Sigmoid colon (tissue), 3 donors: ENCODE results near the gene CFAP161.

ENCODE experiments used
- POLR2A ChIP-seq, 2 donors: fragments of 450-650 bp; IDR thresholded peaks; one replicate each; pipeline ENCODE4 v1.6.1; 2016; ENCODE audit warnings: antibody characterized with exemption in 2 of 2, mild to moderate bottlenecking in 2 of 2, moderate library complexity in 2 of 2
- TF ChIP-seq, protein P1 (sequence below), 4 experiments: fragments of 450-650 bp in 3 of 4; fragments of 200-600 bp in 1 of 4; IDR thresholded peaks; one replicate each; pipeline ENCODE4 v1.5.1; 2016 to 2019; ENCODE audit warnings: antibody characterized with exemption in 4 of 4, mild to moderate bottlenecking in 3 of 4, moderate library complexity in 2 of 4

DNA sequence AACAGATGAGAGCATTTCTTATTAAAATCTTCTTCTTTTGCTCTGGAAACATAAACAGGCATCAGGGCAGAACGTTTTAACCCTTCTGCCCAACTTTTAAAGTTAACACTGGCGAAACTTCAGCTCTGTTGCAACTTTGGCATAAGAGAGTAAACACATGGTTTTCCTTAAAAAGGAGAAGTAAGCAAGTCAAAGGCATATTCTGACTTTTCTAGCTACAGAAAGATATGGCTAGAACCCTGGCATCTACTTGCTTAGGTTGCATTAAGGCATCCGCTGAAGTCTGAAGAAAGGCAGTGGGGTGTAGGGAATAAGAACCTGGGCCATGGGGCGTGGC, 49.3 kb downstream of the CFAP161 start:
- no peak for TF ChIP-seq POLR2A (IDR thresholded peaks at IDR 0.05)
- TF ChIP-seq, protein P1, sequence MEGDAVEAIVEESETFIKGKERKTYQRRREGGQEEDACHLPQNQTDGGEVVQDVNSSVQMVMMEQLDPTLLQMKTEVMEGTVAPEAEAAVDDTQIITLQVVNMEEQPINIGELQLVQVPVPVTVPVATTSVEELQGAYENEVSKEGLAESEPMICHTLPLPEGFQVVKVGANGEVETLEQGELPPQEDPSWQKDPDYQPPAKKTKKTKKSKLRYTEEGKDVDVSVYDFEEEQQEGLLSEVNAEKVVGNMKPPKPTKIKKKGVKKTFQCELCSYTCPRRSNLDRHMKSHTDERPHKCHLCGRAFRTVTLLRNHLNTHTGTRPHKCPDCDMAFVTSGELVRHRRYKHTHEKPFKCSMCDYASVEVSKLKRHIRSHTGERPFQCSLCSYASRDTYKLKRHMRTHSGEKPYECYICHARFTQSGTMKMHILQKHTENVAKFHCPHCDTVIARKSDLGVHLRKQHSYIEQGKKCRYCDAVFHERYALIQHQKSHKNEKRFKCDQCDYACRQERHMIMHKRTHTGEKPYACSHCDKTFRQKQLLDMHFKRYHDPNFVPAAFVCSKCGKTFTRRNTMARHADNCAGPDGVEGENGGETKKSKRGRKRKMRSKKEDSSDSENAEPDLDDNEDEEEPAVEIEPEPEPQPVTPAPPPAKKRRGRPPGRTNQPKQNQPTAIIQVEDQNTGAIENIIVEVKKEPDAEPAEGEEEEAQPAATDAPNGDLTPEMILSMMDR (IDR thresholded peaks at IDR 0.05) = no peak
